HG03039 (cell line): ENCODE results near the gene PPARA.

Source experiments
- ATAC-seq: cut with Tn5 transposase; IDR thresholded peaks from one replicate; pipeline ENCODE4 v1.9.1; 2021; ENCODE audit warnings: mild to moderate bottlenecking, moderate library complexity; ENCODE audit not compliant: unreplicated experiment

Gene PPARA

GRCh38 chr22:46290121-46290842 is 140.0 kb downstream of the PPARA start:
- no peak for ATAC-seq

- no peak for ATAC-seq
Observed at GRCh38 chr22:46290843-46291785, 140.8 kb downstream of the PPARA start.

DNA sequence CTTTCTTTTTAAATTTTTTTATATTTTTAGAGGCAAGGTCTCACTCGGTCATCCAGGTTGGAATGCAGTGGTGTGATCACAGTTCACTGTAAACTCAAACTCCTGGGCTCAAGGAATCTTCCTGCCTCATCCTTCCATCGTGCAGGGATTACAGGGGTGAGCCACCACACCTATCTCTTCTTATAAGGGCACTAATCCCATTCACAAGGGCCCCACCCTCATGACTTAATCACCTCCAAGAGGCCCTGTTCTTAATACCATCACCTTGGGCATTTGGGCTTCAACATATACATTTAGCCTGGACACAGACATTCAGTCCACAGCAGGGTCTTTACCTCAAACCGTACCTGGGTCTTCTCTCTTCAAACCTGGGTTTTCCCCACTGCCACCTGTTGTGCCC is 141.8 kb downstream of the PPARA start:
- no peak for ATAC-seq

DNA sequence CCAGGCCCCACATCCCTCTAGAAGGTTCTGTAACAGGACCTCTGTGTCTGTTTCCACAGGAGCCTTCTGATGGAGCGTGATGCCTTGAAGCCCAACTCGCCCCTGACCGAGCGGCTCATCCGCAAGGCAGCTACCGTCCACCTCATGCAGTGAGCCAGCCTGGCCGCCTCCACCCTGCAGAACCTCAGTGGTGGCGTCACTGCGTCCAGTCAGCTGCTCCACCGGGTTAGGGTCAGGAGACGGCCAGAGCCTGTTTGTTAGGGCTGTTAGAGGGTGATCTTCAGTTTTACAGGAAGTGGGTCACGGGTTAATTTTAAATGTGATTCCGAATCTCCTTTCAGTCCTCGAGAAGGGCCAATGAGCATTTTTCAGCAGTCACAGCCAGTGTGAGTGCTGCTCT is 142.4 kb downstream of the PPARA start:
- no peak for ATAC-seq
